Measurements from ENCODE around the gene POF1B. TPM values are rescaled to one million over a fixed set of nuclear protein-coding genes. Genes with fewer than 3 reads are reported as not detected.

POF1B gene
- total and polyA plus RNA-seq, 2 donors (not counting 3 experiments of a cell fraction or from before 2014, with no cell fraction given) = 0.20 TPM; not detected in 1

- Histone ChIP-seq H3K4me3 (replicated peaks in 1 of 3; ENCODE audit: insufficient read depth in 1 of 3, low read depth in 1 of 3, low read length in 3 of 3) (no peak overlapping the region), H3K9me3 (replicated peaks; ENCODE audit: control insufficient read depth, insufficient read depth, low read length) (no peaks in the 10 kb centered on the region), H3K4me1 (ENCODE audit: control insufficient read depth, extremely low read depth, insufficient read depth, low read length) (no peaks in the 10 kb centered on the region), H3K9ac (replicated peaks; ENCODE audit: extremely low read depth, insufficient read depth, low read length) (no peak overlapping the region), H4K20me1 (replicated peaks; ENCODE audit: control insufficient read depth, extremely low read depth, insufficient read depth, low read length) (no peaks in the 10 kb centered on the region), H3K27me3 (ENCODE audit: control insufficient read depth in 2 of 2, insufficient read depth in 2 of 2, low read length in 2 of 2) (no peaks in the 10 kb centered on the region), H3K9me1 (replicated peaks; ENCODE audit: control insufficient read depth, extremely low read depth, insufficient read depth, low read length) (no peaks in the 10 kb centered on the region), H3K79me2 (ENCODE audit: control insufficient read depth, insufficient read depth, low read length) (no peaks in the 10 kb centered on the region), H2AFZ (ENCODE audit: low read depth, low read length) (no peak overlapping the region), H3K4me2 (ENCODE audit: insufficient read depth, low read length) (no peak overlapping the region), H3K36me3 (ENCODE audit: control insufficient read depth in 2 of 2, extremely low read depth in 1 of 2, insufficient read depth in 2 of 2, low read length in 2 of 2) (no peaks in the 10 kb centered on the region), H3K27ac (ENCODE audit: insufficient read depth, low read depth, low read length) (no peak overlapping the region)
- FAIRE-seq (no peak), DNase-seq (ENCODE audit: low read depth, low spot score) (no peak)
- no TSS peak for BruUV-seq (replicated peaks)
- TF ChIP-seq CTCF (IDR thresholded peaks at IDR 0.05; ENCODE audit: extremely low read depth in 1 of 2, insufficient read depth in 1 of 2, low read depth in 1 of 2, low read length in 2 of 2) (no peak), MAX (IDR thresholded peaks at IDR 0.05; ENCODE audit: insufficient read depth, insufficient read length) (no peak), EZH2 (IDR thresholded peaks at IDR 0.05; ENCODE audit: borderline replicate concordance, low read depth, low read length, severe bottlenecking) (no peak), POLR2AphosphoS5 (IDR thresholded peaks at IDR 0.05; ENCODE audit: insufficient read depth, low read depth, low read length) (no peak), GATA2 (IDR thresholded peaks at IDR 0.05; ENCODE audit: insufficient read depth, insufficient read length, low read depth, low read length) (no peak), JUN (IDR thresholded peaks at IDR 0.05; ENCODE audit: borderline replicate concordance, insufficient read depth, insufficient read length, low read depth) (no peak), POLR2A (IDR thresholded peaks at IDR 0.05; ENCODE audit: low read depth, low read length) (no peak), MYC (IDR thresholded peaks at IDR 0.05; ENCODE audit: low read depth, low read length) (no peak), FOS (IDR thresholded peaks at IDR 0.05; ENCODE audit: borderline replicate concordance, insufficient read depth, low read length) (no peak)
- intact Hi-C loops (cut with micrococcal nuclease) = no loop called here
- POLR2A ChIA-PET = no interaction called here
- CTCF ChIA-PET = no interaction called here
- dilution Hi-C loops (cut with MboI; ENCODE audit: extremely low pct_ligation_motif_present, low sequenced_read_pairs) = no loop called here
These were observed 11.9 kb upstream of the POF1B start for GRCh38 chrX:85391185-85391877.

Measured in endothelial cell of umbilical vein (primary cell).